ENCODE results near the gene EPM2A. TPM values are rescaled to one million over a fixed set of nuclear protein-coding genes. Genes with fewer than 3 reads are reported as not detected.

EPM2A gene
- total RNA-seq, 1 experiment from 2014 or later = 4.8 TPM

GRCh38 chr6:145588981-145589380 lies 146.3 kb downstream of the EPM2A start:
- CTCF ChIA-PET = no interaction called here
- POLR2A ChIA-PET = no interaction called here
- intact Hi-C loops (cut with micrococcal nuclease) = no loop called here
- no TSS peak for BruUV-seq (replicated peaks)
- H3K36me3 Mint-ChIP-seq (ENCODE audit: insufficient read depth, unreplicated experiment) = no peaks in the 10 kb centered on the region
- no peaks in the 10 kb centered on the region for H3K4me1 Mint-ChIP-seq (ENCODE audit: insufficient read depth, unreplicated experiment)
- peaks cover 11% of the 10 kb centered on the region for H3K9me3 Mint-ChIP-seq (ENCODE audit: unreplicated experiment)
- no peak overlapping the region for H3K27ac Mint-ChIP-seq (ENCODE audit: low read depth, unreplicated experiment)
- TF ChIP-seq CTCF (IDR thresholded peaks at IDR 0.05; ENCODE audit: unreplicated experiment) = no peak
- H3K27me3 Mint-ChIP-seq (ENCODE audit: insufficient read depth, unreplicated experiment) = no peaks in the 10 kb centered on the region
- no peak for DNase-seq (ENCODE audit: unreplicated experiment)
- no peak overlapping the region for H3K4me3 Mint-ChIP-seq (ENCODE audit: unreplicated experiment)

- TF ChIP-seq CTCF (IDR thresholded peaks at IDR 0.05; ENCODE audit: unreplicated experiment) = no peak
- no TSS peak for BruUV-seq (replicated peaks)
- intact Hi-C loops (cut with micrococcal nuclease) = no loop called here
- Mint-ChIP-seq H3K4me1 (ENCODE audit: insufficient read depth, unreplicated experiment) (no peaks in the 10 kb centered on the region), H3K27ac (ENCODE audit: low read depth, unreplicated experiment) (no peak overlapping the region), H3K4me3 (ENCODE audit: unreplicated experiment) (no peak overlapping the region), H3K9me3 (ENCODE audit: unreplicated experiment) (peaks cover 14% of the 10 kb centered on the region), H3K36me3 (ENCODE audit: insufficient read depth, unreplicated experiment) (no peaks in the 10 kb centered on the region), H3K27me3 (ENCODE audit: insufficient read depth, unreplicated experiment) (no peaks in the 10 kb centered on the region)
- CTCF ChIA-PET = no interaction called here
- POLR2A ChIA-PET = no interaction called here
- DNase-seq (ENCODE audit: unreplicated experiment) = no peak
Measured at GRCh38 chr6:145587334-145587733, 148.0 kb downstream of the EPM2A start.

GRCh38 chr6:145583753-145584152 lies 151.6 kb downstream of the EPM2A start:
- Mint-ChIP-seq H3K27ac (ENCODE audit: low read depth, unreplicated experiment) (no peak overlapping the region), H3K9me3 (ENCODE audit: unreplicated experiment) (peaks cover 14% of the 10 kb centered on the region), H3K27me3 (ENCODE audit: insufficient read depth, unreplicated experiment) (no peaks in the 10 kb centered on the region), H3K4me1 (ENCODE audit: insufficient read depth, unreplicated experiment) (no peaks in the 10 kb centered on the region), H3K4me3 (ENCODE audit: unreplicated experiment) (no peak overlapping the region), H3K36me3 (ENCODE audit: insufficient read depth, unreplicated experiment) (no peaks in the 10 kb centered on the region)
- TF ChIP-seq CTCF (IDR thresholded peaks at IDR 0.05; ENCODE audit: unreplicated experiment) = no peak
- ChIA-PET CTCF (interaction anchor here (0.7 kb wide), 1 partner anchor 330 kb away, joined by 3 read pairs; no protein-coding TSS in a partner anchor), POLR2A (no interaction called here)
- intact Hi-C loops (cut with micrococcal nuclease) = no loop called here
- DNase-seq (ENCODE audit: unreplicated experiment) = no peak
- BruUV-seq (replicated peaks) = no TSS peak

Other genes starting within 250 kb of the EPM2A start
- 10.6 and 10.9 TPM in 2 replicates for gene FBXO30, start 79.3 kb upstream of the EPM2A start, total RNA-seq (2022)
- gene SHPRH, start 228.8 kb upstream of the EPM2A start, total RNA-seq (2022) = 13.2 and 16.1 TPM in 2 replicates

Measured in MCF 10A (cell line).